Loucy (cell line): ENCODE results near the gene FMN1.

ENCODE experiments used
- H2AFZ ChIP-seq: fragments of 200-600 bp; sonication (generic); 2 replicates; pipeline ENCODE4 v1.6.0; 2016; ENCODE audit warnings: antibody characterized with exemption, mild to moderate bottlenecking, low read length, moderate library complexity
- H3F3A ChIP-seq: fragments of 200-600 bp; 2 replicates; pipeline ENCODE4 v1.6.0; 2016; ENCODE audit warnings: antibody characterized with exemption, low read depth, mild to moderate bottlenecking
- H3K27me3 ChIP-seq: fragments of 200-600 bp; sonication (generic); 2 replicates; pipeline ENCODE4 v1.6.1; 2014; ENCODE audit warnings: low read length, mild to moderate bottlenecking; ENCODE audit not compliant: insufficient read depth, poor library complexity, severe bottlenecking
- H3K36me3 ChIP-seq: fragments of 200-600 bp; sonication (generic); 2 replicates; pipeline ENCODE4 v1.6.1; 2016; ENCODE audit warnings: low read length; ENCODE audit not compliant: insufficient read depth
- H3K4me1 ChIP-seq: fragments of 200-600 bp; sonication (generic); 2 replicates; pipeline ENCODE4 v1.5.1; 2014; ENCODE audit warnings: low read length, mild to moderate bottlenecking; ENCODE audit not compliant: insufficient read depth, poor library complexity, severe bottlenecking
- H3K4me2 ChIP-seq: fragments of 200-600 bp; sonication (generic); 2 replicates; pipeline ENCODE4 v1.6.0; 2014; ENCODE audit warnings: antibody characterized with exemption, low read length, low read depth, mild to moderate bottlenecking; ENCODE audit not compliant: poor library complexity, severe bottlenecking
- H3K4me3 ChIP-seq: fragments of 200-600 bp; sonication (generic); 2 replicates; pipeline ENCODE4 v1.5.1; 2014; ENCODE audit warnings: low read length, mild to moderate bottlenecking, mixed read lengths; ENCODE audit not compliant: poor library complexity, severe bottlenecking
- H3K79me2 ChIP-seq: fragments of 200-600 bp; sonication (generic); 2 replicates; pipeline ENCODE4 v1.6.1; 2014; ENCODE audit warnings: low read length; ENCODE audit not compliant: insufficient read depth
- H3K9ac ChIP-seq: fragments of 200-600 bp; sonication (generic); 2 replicates; pipeline ENCODE4 v1.6.0; 2014; ENCODE audit warnings: mild to moderate bottlenecking, low read depth, low read length, moderate library complexity; ENCODE audit not compliant: poor library complexity, severe bottlenecking
- H3K9me2 ChIP-seq: fragments of 200-600 bp; sonication (generic); replicated peaks from 2 replicates; pipeline ENCODE4 v1.6.1; 2016; ENCODE audit warnings: low read depth, low read length, mixed read lengths
- H3K9me3 ChIP-seq: fragments of 200-600 bp; sonication (generic); 2 replicates; pipeline ENCODE4 v1.6.1; 2014; ENCODE audit warnings: mild to moderate bottlenecking, antibody characterized with exemption, low read length, low read depth; ENCODE audit not compliant: insufficient read depth
- H4K20me1 ChIP-seq: fragments of 200-600 bp; sonication (generic); 2 replicates; pipeline ENCODE4 v1.6.0; 2014; ENCODE audit warnings: antibody characterized with exemption, low read length, mild to moderate bottlenecking; ENCODE audit not compliant: insufficient read depth, poor library complexity, severe bottlenecking
- CTCF ChIP-seq: fragments of 200-600 bp; sonication (generic); conservative IDR thresholded peaks from 2 replicates; pipeline ENCODE4 v1.5.1; 2014; ENCODE audit warnings: mild to moderate bottlenecking, antibody characterized with exemption, low read length
- EZH2phosphoT487 ChIP-seq: fragments of 200-600 bp; IDR thresholded peaks from 2 replicates; pipeline ENCODE4 v1.6.1; 2018; ENCODE audit warnings: antibody characterized with exemption, mild to moderate bottlenecking, moderate library complexity, borderline replicate concordance

FMN1 gene

GRCh38 chr15:33158366-33158765 is 36.1 kb downstream of the FMN1 start:
- H3K4me2 ChIP-seq: no peak overlapping the region
- TF ChIP-seq EZH2phosphoT487: no peak

GRCh38 chr15:33157371-33158037 is 37.0 kb downstream of the FMN1 start:
- Histone ChIP-seq H3K36me3 (no peaks in the 10 kb centered on the region), H3K9ac (no peak overlapping the region), H3K9me3 (no peaks in the 10 kb centered on the region), H3K79me2 (no peaks in the 10 kb centered on the region), H3K4me2 (no peak overlapping the region), H4K20me1 (no peaks in the 10 kb centered on the region), H3K4me1 (peaks cover 6% of the 10 kb centered on the region), H3K4me3 (no peak overlapping the region), H3F3A (no peaks in the 10 kb centered on the region), H2AFZ (no peak overlapping the region), H3K27me3 (no peaks in the 10 kb centered on the region), H3K9me2 (no peaks in the 10 kb centered on the region)
- TF ChIP-seq CTCF: no peak
- TF ChIP-seq EZH2phosphoT487: no peak

More at GRCh38 chr15:33158366-33158765, 36.1 kb downstream of the FMN1 start:
- Histone ChIP-seq H3K79me2 (no peaks in the 10 kb centered on the region), H3K36me3 (no peaks in the 10 kb centered on the region), H3K9me3 (no peaks in the 10 kb centered on the region), H3K4me3 (no peak overlapping the region), H3K4me1 (peaks cover 6% of the 10 kb centered on the region), H3K27me3 (no peaks in the 10 kb centered on the region), H4K20me1 (no peaks in the 10 kb centered on the region), H3F3A (no peaks in the 10 kb centered on the region), H2AFZ (no peak overlapping the region), H3K9me2 (no peaks in the 10 kb centered on the region), H3K9ac (no peak overlapping the region)

GRCh38 chr15:33155691-33156420 is 38.7 kb downstream of the FMN1 start:
- H3K36me3 ChIP-seq: no peaks in the 10 kb centered on the region
- H3K4me2 ChIP-seq: no peak overlapping the region
- peaks cover 10% of the 10 kb centered on the region for H3K4me1 ChIP-seq
- no peaks in the 10 kb centered on the region for H3K9me3 ChIP-seq
- no peak overlapping the region for H2AFZ ChIP-seq
- no peaks in the 10 kb centered on the region for H3K27me3 ChIP-seq
- no peak overlapping the region for H3K4me3 ChIP-seq
- H3K9me2 ChIP-seq: no peaks in the 10 kb centered on the region
- no peak overlapping the region for H3K9ac ChIP-seq
- H3K79me2 ChIP-seq: no peaks in the 10 kb centered on the region
- no peaks in the 10 kb centered on the region for H3F3A ChIP-seq
- TF ChIP-seq CTCF: no peak
- no peaks in the 10 kb centered on the region for H4K20me1 ChIP-seq
